NT2/D1 (cell line): Measurements from ENCODE around the gene WNK3.

Experiments used
- YY1 ChIP-seq: IDR thresholded peaks from 2 replicates; pipeline ENCODE4 v1.6.1; 2011; ENCODE audit not compliant: insufficient read length, insufficient read depth
- ZNF274 ChIP-seq: IDR thresholded peaks from 2 replicates; pipeline ENCODE4 v1.6.1; 2011; ENCODE audit warnings: mild to moderate bottlenecking, low read depth, low read length

- TF ChIP-seq YY1 (no peak), ZNF274 (no peak)
These were observed 184.1 kb downstream of the WNK3 start for GRCh38 chrX:54173791-54174190.
